HEK293 (cell line): ENCODE data around the gene KRTAP19-7.

Source experiments
- AEBP2 ChIP-seq: fragments of 450-650 bp; formaldehyde crosslinking; IDR thresholded peaks from 2 replicates; pipeline ENCODE4 v1.5.1; 2016; ENCODE audit warnings: missing biosample characterization, missing genetic modification characterization, borderline replicate concordance
- ATF2 ChIP-seq: fragments of 450-650 bp; formaldehyde crosslinking; IDR thresholded peaks from 2 replicates; pipeline ENCODE4 v1.5.1; 2016; ENCODE audit warnings: missing biosample characterization, missing genetic modification characterization, low read depth
- CTCF ChIP-seq: fragments of 450-650 bp; formaldehyde crosslinking; IDR thresholded peaks from 2 replicates; pipeline ENCODE4 v1.5.1; 2016; ENCODE audit warnings: missing biosample characterization, missing genetic modification characterization
- SP2 ChIP-seq: fragments of 450-650 bp; formaldehyde crosslinking; IDR thresholded peaks from 2 replicates; pipeline ENCODE4 v1.5.1; 2016; ENCODE audit warnings: missing biosample characterization, missing genetic modification characterization
- TRIM28 ChIP-seq: IDR thresholded peaks from 2 replicates; pipeline ENCODE4 v1.6.1; 2011; ENCODE audit warnings: low read length, control low read depth, borderline replicate concordance
- ZNF140 ChIP-seq: fragments of 450-650 bp; formaldehyde crosslinking; IDR thresholded peaks from 2 replicates; pipeline ENCODE4 v1.5.1; 2016; ENCODE audit warnings: missing biosample characterization, missing genetic modification characterization
- ZNF223 ChIP-seq: fragments of 450-650 bp; formaldehyde crosslinking; IDR thresholded peaks from 2 replicates; pipeline ENCODE4 v1.5.1; 2016; ENCODE audit warnings: missing biosample characterization, missing genetic modification characterization
- ZNF626 ChIP-seq: fragments of 450-650 bp; sonication (Bioruptor Pico); formaldehyde crosslinking; IDR thresholded peaks from 2 replicates; pipeline ENCODE4 v1.5.1; 2018; ENCODE audit warnings: missing biosample characterization, missing genetic modification characterization, inconsistent platforms
- ZNF785 ChIP-seq: fragments of 450-650 bp; formaldehyde crosslinking; IDR thresholded peaks from 2 replicates; pipeline ENCODE4 v1.5.1; 2016; ENCODE audit warnings: missing biosample characterization, missing genetic modification characterization
- ZNF791 ChIP-seq: fragments of 450-650 bp; formaldehyde crosslinking; IDR thresholded peaks from 2 replicates; pipeline ENCODE4 v1.5.1; 2016; ENCODE audit warnings: missing biosample characterization, missing genetic modification characterization

- TF ChIP-seq ZNF791 (tag by site-specific recombination) (no peak), SP2 (no peak), ZNF785 (tag by site-specific recombination) (no peak), CTCF (no peak), ZNF140 (tag by site-specific recombination) (no peak), AEBP2 (tag by site-specific recombination) (no peak), ATF2 (no peak), ZNF223 (tag by site-specific recombination) (no peak), TRIM28 (no peak), ZNF626 (tag by site-specific recombination) (no peak)
Observed at GRCh38 chr21:30590297-30590696, 29.2 kb upstream of the KRTAP19-7 start, which contains the start of gene KRTAP22-2.
